SK-N-SH (cell line): ENCODE measurements around the gene MEX3D. TPM values are rescaled to one million over a fixed set of nuclear protein-coding genes. Genes with fewer than 3 reads are reported as not detected.

Experiments used
- CTCF ChIA-PET: fragments of 300-600, 350-600 bp; formaldehyde crosslinking; extraction: SDS; loops from one replicate; lab custom pipeline; 2021; lab: Yijun Ruan, JAX
- POLR2A ChIA-PET: fragments of 350-600 bp; sonication (Branson Sonifier 250); formaldehyde crosslinking; extraction: SDS; loops from one replicate; lab custom pipeline; 2020; ENCODE audit warnings: antibody characterized with exemption, inconsistent platforms; lab: Yijun Ruan, JAX
- DNase-seq: peaks from one replicate; pipeline ENCODE4 v3.0.0; 2012
- H2AFZ ChIP-seq: fragments of 200-600 bp; sonication (generic); 2 replicates; pipeline ENCODE4 v1.8.1; 2016; ENCODE audit warnings: antibody characterized with exemption, mild to moderate bottlenecking, low read depth
- H3F3A ChIP-seq: fragments of 200-600 bp; sonication (generic); replicated peaks from 2 replicates; pipeline ENCODE3; 2016; ENCODE audit warnings: antibody characterized with exemption, mild to moderate bottlenecking; ENCODE audit not compliant: insufficient read depth
- H3K27ac ChIP-seq, 2 experiments: fragments of 200-500 bp in 1 of 2; fragments of 200-600 bp in 1 of 2; sonication (Bioruptor generic) in 1 of 2; sonication (generic), shearing (Covaris generic) in 1 of 2; 2 replicates each; pipeline versions ENCODE4 v1.5.1 to v1.6.1; 2014 to 2016; ENCODE audit warnings: low read depth in 2 of 2, inconsistent platforms in 1 of 2, low read length in 1 of 2, mild to moderate bottlenecking in 1 of 2, mixed read lengths in 1 of 2
- H3K27me3 ChIP-seq: fragments of 200-600 bp; sonication (generic), shearing (Covaris generic); 2 replicates; pipeline ENCODE4 v1.6.1; 2016; ENCODE audit warnings: mixed run types; ENCODE audit not compliant: insufficient read depth
- H3K36me3 ChIP-seq, 2 experiments: fragments of 200-500 bp in 1 of 2; fragments of 200-600 bp in 1 of 2; sonication (Bioruptor generic) in 1 of 2; sonication (generic) in 1 of 2; replicated peaks in 1 of 2; 2 replicates each; pipeline versions ENCODE3 to v1.5.1; 2014 to 2016; ENCODE audit warnings: low read length in 1 of 2, mild to moderate bottlenecking in 1 of 2; ENCODE audit not compliant: insufficient read depth in 2 of 2, control insufficient read depth in 1 of 2
- H3K4me1 ChIP-seq, 2 experiments: fragments of 200-500 bp in 1 of 2; fragments of 200-600 bp in 1 of 2; sonication (Bioruptor generic) in 1 of 2; sonication (generic), shearing (Covaris generic) in 1 of 2; 2 replicates each; pipeline versions ENCODE4 v1.5.1 to v1.6.1; 2014 to 2016; ENCODE audit warnings: low read depth in 1 of 2, low read length in 1 of 2, mixed run types in 1 of 2; ENCODE audit not compliant: insufficient read depth in 2 of 2, control insufficient read depth in 1 of 2
- H3K4me2 ChIP-seq: fragments of 200-600 bp; sonication (generic), shearing (Covaris generic); 2 replicates; pipeline ENCODE4 v1.6.1; 2017; ENCODE audit warnings: mixed run types
- H3K4me3 ChIP-seq, 2 experiments: fragments of 200-500 bp in 1 of 2; fragments of 200-600 bp in 1 of 2; sonication (Bioruptor generic) in 1 of 2; sonication (generic), shearing (Covaris generic) in 1 of 2; 2 replicates each; pipeline versions ENCODE4 v1.5.1 to v1.8.1; 2014 to 2016; ENCODE audit warnings: low read depth in 2 of 2, inconsistent platforms in 1 of 2, low read length in 1 of 2, mild to moderate bottlenecking in 1 of 2, mixed read lengths in 1 of 2, moderate library complexity in 1 of 2
- H3K79me2 ChIP-seq: fragments of 200-600 bp; sonication (generic); 2 replicates; pipeline ENCODE4 v1.8.1; 2017; ENCODE audit warnings: mild to moderate bottlenecking; ENCODE audit not compliant: insufficient read depth
- H3K9ac ChIP-seq: fragments of 200-600 bp; sonication (generic); 2 replicates; pipeline ENCODE4 v1.6.1; 2017; ENCODE audit warnings: mixed run types
- H3K9me2 ChIP-seq: fragments of 200-600 bp; sonication (generic); 2 replicates; pipeline ENCODE4 v1.6.1; 2017; ENCODE audit warnings: mixed run types
- H3K9me3 ChIP-seq: fragments of 200-600 bp; sonication (generic); 2 replicates; pipeline ENCODE4 v1.6.1; 2017; ENCODE audit warnings: mixed run types, mild to moderate bottlenecking, moderate library complexity
- H4K20me1 ChIP-seq: fragments of 200-600 bp; sonication (generic); 2 replicates; pipeline ENCODE4 v1.6.1; 2017; ENCODE audit warnings: mild to moderate bottlenecking, mixed run types; ENCODE audit not compliant: insufficient read depth
- CTCF ChIP-seq: fragments of 200-600 bp; sonication (generic); IDR thresholded peaks from 2 replicates; pipeline ENCODE4 v1.6.1; 2017; ENCODE audit warnings: antibody characterized with exemption, mild to moderate bottlenecking, moderate library complexity
- ELF1 ChIP-seq: IDR thresholded peaks from 2 replicates; pipeline ENCODE4 v1.4.0; 2012
- EZH2phosphoT487 ChIP-seq: fragments of 200-600 bp; sonication (generic); IDR thresholded peaks from 2 replicates; pipeline ENCODE4 v1.6.1; 2017; ENCODE audit warnings: low read depth, mixed run types, mild to moderate bottlenecking, antibody characterized with exemption, moderate library complexity, borderline replicate concordance
- GATA2 ChIP-seq: sonication (generic); formaldehyde crosslinking; IDR thresholded peaks from 2 replicates; pipeline ENCODE4 v1.5.0; 2020; ENCODE audit warnings: mild to moderate bottlenecking, missing genetic modification reagents
- IRF3 ChIP-seq: fragments of 150-350 bp; IDR thresholded peaks from 2 replicates; pipeline ENCODE4 v1.6.1; 2016; ENCODE audit warnings: mild to moderate bottlenecking, low read depth, low read length
- JUND ChIP-seq: IDR thresholded peaks from 2 replicates; pipeline ENCODE4 v1.4.0; 2012
- MAX ChIP-seq: IDR thresholded peaks from 2 replicates; pipeline ENCODE4 v1.4.0; 2012; ENCODE audit warnings: low read depth
- MEF2A ChIP-seq: IDR thresholded peaks from 2 replicates; pipeline ENCODE4 v1.4.0; 2012; ENCODE audit warnings: low read depth, borderline replicate concordance
- MXI1 ChIP-seq: IDR thresholded peaks from 2 replicates; pipeline ENCODE4 v1.6.1; 2012; ENCODE audit warnings: mild to moderate bottlenecking, low read depth, low read length, improper control_type of control experiment
- NFIC ChIP-seq: IDR thresholded peaks from 2 replicates; pipeline ENCODE4 v1.4.0; 2012; ENCODE audit warnings: borderline replicate concordance
- POLR2AphosphoS5 ChIP-seq: IDR thresholded peaks from 2 replicates; pipeline ENCODE4 v1.6.1; 2012; ENCODE audit warnings: low read depth, low read length
- RAD21 ChIP-seq: IDR thresholded peaks from 2 replicates; pipeline ENCODE4 v1.6.1; 2012; ENCODE audit warnings: mild to moderate bottlenecking, low read length
- RFX5 ChIP-seq: IDR thresholded peaks from 2 replicates; pipeline ENCODE4 v1.6.1; 2012; ENCODE audit warnings: mild to moderate bottlenecking, improper control_type of control experiment, low read length
- TCF12 ChIP-seq: IDR thresholded peaks from 2 replicates; pipeline ENCODE4 v1.4.0; 2012
- YY1 ChIP-seq: IDR thresholded peaks from 2 replicates; pipeline ENCODE4 v1.4.0; 2012; ENCODE audit warnings: low read depth, mild to moderate bottlenecking
- WGBS: methylation state at CpG from one replicate; pipeline ENCODE4 v1.1.6; 2017; ENCODE audit warnings: low lambda C conversion rate; 5-methylcytosine and 5-hydroxymethylcytosine counted together
- polyA plus RNA-seq, 3 experiments: library from polyadenylated mRNA; depleted of rRNA; stranded (reverse); fragments of >200 nt; gene quantifications; 2 replicates each; pipeline ENCODE4 v1.2.3, GENCODE V29; 2012
- TF ChIP-seq, protein P1 (sequence below): IDR thresholded peaks from 2 replicates; pipeline ENCODE4 v1.4.0; 2012; ENCODE audit warnings: low read depth, borderline replicate concordance

MEX3D gene
- polyA plus RNA-seq, 1 of the 3 experiments (the other 2 are of a cell fraction) = 14.9 TPM

DNA sequence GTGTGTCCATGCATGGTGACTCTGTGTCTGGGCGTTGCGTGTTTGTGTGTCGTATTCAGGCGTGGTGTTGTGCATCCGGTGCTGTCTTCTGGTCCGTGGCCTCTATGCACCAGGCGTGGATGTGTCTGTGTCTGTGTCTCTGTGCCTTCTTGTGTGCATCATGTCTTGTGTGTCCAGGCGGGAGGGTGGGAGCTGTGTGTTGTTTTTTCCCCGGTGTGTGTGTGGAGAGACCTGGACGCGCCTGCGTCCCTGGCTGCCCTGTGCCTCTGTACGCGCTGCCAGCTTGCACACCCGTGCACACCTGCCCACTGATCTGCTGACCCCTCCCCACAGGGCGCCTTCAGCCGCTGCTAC is 43.2 kb downstream of the MEX3D start:
- H3K79me2 ChIP-seq = no peaks in the 10 kb centered on the region
- H4K20me1 ChIP-seq = no peaks in the 10 kb centered on the region
- no peak overlapping the region for H3K4me2 ChIP-seq
- H3K4me1 ChIP-seq = no peaks in the 10 kb centered on the region
- ChIA-PET CTCF (interaction anchor here (1.5 to 1.7 kb wide), 2 partner anchors 21 to 23 kb away, joined by 4 to 8 read pairs; no protein-coding TSS in a partner anchor), POLR2A (no interaction called here)
- DNase-seq = no peak
- no peak for TF ChIP-seq RFX5
- H3K36me3 ChIP-seq = no peaks in the 10 kb centered on the region
- H3K27me3 ChIP-seq = peaks cover 65% of the 10 kb centered on the region
- no peak overlapping the region for H2AFZ ChIP-seq
- H3K9me3 ChIP-seq = no peaks in the 10 kb centered on the region
- no peak overlapping the region for H3K9ac ChIP-seq
- H3K9me2 ChIP-seq = no peaks in the 10 kb centered on the region
- WGBS = 22% methylated on average over 9 of the region's 17 CpGs
- H3F3A ChIP-seq = peaks cover 6% of the 10 kb centered on the region
- H3K27ac ChIP-seq = no peak overlapping the region
- H3K4me3 ChIP-seq = no peak overlapping the region

DNA sequence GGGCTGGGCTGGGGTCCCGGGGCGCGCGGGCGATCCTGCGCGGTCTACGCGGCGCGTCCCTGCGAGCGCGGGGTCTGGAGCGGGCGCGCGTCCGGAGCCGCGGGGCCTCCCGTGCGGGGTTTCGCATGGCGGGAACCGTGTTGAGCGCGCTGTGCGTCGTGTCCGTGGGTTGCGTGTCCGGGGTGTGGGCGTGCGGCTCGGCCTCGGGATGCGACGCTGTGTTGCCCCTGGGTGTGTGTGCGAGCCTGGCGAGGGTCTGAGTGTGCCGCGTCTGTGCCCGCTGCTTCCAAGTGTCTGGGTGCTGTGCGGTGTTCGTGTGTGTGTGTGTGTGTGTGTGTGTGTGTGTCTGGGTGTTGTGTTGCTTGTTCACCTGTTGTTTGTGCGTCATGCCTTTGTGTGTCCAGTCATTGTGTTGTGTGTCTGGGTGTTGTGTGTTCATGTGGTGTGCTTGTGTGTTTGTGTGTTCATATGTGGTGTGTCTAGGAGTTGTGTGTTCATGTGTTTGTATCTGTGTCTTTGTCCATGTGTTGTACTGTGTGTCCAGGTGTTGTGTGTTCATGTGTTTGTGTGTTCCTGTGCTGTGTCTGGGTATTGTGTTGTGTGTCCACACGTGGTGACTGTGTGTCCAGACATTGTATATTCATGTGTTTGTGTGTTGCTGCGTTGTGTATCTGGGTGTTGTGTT is 43.7 kb downstream of the MEX3D start:
- Histone ChIP-seq H3K9me3 (no peaks in the 10 kb centered on the region), H3K4me2 (no peak overlapping the region), H3K9ac (no peak overlapping the region), H2AFZ (no peak overlapping the region), H3K27me3 (peaks cover 60% of the 10 kb centered on the region), H3K27ac (no peak overlapping the region), H3K36me3 (no peaks in the 10 kb centered on the region), H3K79me2 (no peaks in the 10 kb centered on the region), H3K9me2 (no peaks in the 10 kb centered on the region), H4K20me1 (no peaks in the 10 kb centered on the region), H3F3A (peaks cover 6% of the 10 kb centered on the region), H3K4me1 (no peaks in the 10 kb centered on the region), H3K4me3 (no peak overlapping the region)
- ChIA-PET POLR2A (no interaction called here), CTCF (interaction anchor here (0.6 to 1.7 kb wide), 4 partner anchors 22 to 238 kb away, joined by 3 to 8 read pairs (median 3); partner anchors contain the start of gene REEP6)
- TF ChIP-seq RFX5 (no peak), POLR2AphosphoS5 (no peak), TCF12 (no peak), ELF1 (no peak), NFIC (no peak), MEF2A (no peak), RAD21 (no peak), MAX (no peak), IRF3 (no peak), MXI1 (no peak), CTCF (no peak), EZH2phosphoT487 (no peak), JUND (no peak), GATA2 (CRISPR knock-in tag) (no peak), YY1 (no peak)
- TF ChIP-seq, protein P1, sequence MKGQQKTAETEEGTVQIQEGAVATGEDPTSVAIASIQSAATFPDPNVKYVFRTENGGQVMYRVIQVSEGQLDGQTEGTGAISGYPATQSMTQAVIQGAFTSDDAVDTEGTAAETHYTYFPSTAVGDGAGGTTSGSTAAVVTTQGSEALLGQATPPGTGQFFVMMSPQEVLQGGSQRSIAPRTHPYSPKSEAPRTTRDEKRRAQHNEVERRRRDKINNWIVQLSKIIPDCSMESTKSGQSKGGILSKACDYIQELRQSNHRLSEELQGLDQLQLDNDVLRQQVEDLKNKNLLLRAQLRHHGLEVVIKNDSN = no peak
- WGBS = 17% methylated on average over 27 of the region's 49 CpGs
- no peak for DNase-seq
